NCI-H2196 treated with DMSO at 0.1 percent for 48 hours (cell line): ENCODE data around the gene GRIK3.
"Not testable (repeated sequence)": the region's sequence is repeated elsewhere in the genome, so short reads cannot be mapped to it uniquely, and the experiment has no call there.

Experiments used
- DNase-seq: peaks from one replicate; lab custom pipeline; 2025; ENCODE audit not compliant: unreplicated experiment; lab: John Stamatoyannopoulos, UW

GRIK3 gene

DNA sequence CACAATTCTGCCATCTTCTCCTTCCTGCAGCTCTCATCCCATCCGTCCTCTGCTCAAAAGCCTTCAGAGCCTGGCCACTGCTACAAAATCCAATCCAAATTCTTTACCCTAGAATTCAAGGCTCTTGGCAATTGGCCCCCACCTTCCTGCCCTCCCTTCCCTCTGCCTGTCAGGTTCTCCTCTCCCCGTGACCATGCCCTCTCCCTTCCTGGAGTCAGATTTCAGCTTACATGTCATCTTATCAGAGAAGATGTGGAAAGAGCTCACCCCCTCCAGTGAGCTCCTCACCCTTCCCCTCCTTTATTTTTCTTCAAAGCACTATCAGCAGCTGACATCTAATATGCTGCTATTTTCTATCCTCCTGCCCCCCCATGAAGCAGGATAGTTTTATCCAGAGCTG, 86.9 kb downstream of the GRIK3 start:
- peak; percentile 51 for DNase-seq

- peak; percentile 53 for DNase-seq
Measured at GRCh38 chr1:36944883-36945282, 89.4 kb downstream of the GRIK3 start.

DNA sequence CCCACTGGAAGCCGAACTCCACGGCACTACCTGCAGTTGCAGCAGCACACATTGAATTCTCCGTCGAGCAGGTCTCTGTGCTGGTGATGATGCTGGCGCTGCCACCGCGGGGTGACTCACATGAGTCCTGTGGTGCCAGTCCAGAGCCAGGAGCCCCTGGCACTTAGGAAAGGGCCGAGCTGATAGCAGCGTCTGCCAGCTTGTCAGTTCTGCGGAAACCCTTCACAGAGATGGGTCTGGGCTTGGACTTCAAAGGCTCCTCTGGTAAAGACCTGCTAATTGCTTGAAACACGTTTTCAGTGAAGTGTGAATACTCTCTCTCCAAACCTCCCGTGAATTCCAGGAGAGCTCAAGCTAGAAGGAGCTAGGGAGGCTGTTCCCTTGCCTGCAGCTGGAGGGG, 92.2 kb downstream of the GRIK3 start:
- DNase-seq, result no peak

- no peak for DNase-seq
Measured at GRCh38 chr1:36941316-36941978, 92.9 kb downstream of the GRIK3 start.

DNA sequence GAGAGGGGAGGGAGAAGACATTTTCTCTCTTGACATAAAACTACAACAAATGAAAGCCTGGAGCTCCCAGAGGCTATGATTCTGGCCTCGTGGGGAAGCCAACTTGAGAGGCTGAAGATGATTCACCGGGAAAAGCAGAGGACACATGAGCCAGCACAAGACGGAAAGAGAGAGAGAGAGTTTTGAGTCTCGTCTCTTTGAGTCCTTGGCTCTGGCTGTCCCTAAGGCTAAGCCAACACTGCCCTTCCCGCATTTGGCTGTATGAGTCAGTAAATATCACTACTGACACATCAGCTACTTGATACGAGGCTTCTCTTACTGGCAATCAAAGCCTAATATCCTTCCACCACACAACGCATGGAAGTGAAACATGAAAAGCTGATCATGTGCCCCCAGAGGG, 95.5 kb downstream of the GRIK3 start:
- DNase-seq, result no peak

- no peak for DNase-seq
Measured at GRCh38 chr1:36937371-36937770, 96.9 kb downstream of the GRIK3 start.

GRCh38 chr1:36934061-36934460, 100.3 kb downstream of the GRIK3 start:
- peak; percentile 60 for DNase-seq

- DNase-seq, result no peak
Measured at GRCh38 chr1:36927826-36928225, 106.5 kb downstream of the GRIK3 start.

DNA sequence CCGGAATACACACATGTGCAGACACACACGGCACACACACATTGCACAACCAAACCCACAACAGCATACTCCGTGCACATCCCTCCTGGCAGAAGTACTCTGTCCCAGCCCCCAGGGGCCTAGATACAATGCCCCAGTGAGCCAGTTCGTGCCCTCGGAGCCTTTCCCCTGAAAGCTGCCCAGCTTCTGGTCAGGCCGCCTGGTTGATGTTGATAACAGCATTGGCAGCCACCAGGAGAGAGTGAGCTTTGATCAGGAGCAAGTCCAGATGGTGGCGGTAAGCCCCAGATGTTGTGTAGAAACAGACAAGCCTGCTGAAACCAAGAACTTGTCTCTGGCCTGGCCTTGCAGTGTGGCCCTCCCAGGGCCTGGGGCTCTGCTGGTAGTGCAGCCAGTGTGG, 109.1 kb downstream of the GRIK3 start:
- DNase-seq, result no peak

- DNase-seq, result no peak
Measured at GRCh38 chr1:36924282-36924811, 110.0 kb downstream of the GRIK3 start.

DNA sequence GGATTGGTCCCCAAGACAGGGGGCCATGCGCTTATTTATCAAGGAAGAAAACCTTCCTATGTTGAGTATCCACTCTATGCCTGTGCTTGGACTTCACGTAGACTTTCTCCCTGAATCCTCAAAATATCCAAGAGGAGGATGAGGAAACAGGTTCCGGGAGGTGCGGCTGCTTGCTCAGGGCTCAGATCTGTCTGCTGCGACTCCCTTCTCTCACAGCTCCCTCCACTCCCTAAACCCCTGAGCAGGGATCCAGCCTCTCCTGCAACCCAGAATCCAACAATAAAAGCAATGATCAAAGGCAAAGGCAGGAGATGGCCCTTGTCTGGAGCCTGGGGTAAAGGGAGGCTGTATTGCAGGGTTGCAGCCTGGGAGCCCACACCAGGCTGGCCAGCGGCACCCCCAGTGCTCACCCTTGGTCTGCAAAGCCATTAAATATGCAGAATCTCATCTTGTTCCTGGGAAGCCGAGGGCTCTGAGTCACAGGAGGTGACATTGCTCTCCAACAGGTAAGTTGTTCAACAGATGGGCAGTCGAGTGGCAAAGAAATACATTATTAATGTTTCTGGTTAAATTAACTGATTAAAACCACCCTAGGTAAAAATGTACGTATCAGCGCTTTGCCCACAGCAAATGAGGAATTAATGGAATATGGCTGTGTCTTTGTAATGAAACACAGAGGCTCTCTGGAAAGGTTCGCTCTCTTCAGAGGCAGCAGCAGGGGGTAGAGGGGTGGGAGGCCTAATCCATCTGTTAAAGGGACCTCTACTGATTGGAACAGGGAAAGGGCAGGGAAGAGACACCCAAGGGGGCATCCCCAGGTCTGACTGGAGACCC, 111.5 kb downstream of the GRIK3 start:
- DNase-seq, result no peak

GRCh38 chr1:36922071-36922470, 112.2 kb downstream of the GRIK3 start:
- DNase-seq, result no peak

DNA sequence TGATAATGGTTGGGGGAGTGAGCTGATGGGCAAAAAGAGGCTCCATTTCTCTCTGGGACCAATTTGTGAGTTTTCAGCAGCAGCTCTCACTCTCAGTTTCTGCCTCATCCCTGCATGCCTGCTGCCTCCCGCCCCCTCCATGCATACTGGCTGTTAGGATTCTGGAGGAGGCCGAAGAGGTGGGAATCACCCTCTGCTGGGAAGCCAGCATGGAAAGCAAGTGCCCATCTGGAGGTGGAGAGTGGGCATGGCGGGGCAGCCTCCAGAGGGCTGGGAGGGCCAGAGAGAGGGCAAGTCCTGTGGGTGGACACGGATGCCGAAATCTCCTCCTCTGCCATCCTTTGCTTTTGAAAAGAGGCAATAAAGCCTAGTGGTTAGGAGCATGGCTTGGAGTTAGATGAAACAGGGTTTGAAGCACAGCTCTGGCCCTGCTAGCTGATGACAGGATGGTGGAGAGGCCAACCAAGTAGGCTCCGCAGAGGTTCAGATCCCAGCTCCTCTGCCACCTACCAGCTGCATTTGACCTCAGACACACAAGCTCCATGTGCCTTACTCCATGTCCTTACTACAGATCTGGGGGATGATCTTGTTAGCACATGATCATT, 113.4 kb downstream of the GRIK3 start:
- DNase-seq, result no peak

DNA sequence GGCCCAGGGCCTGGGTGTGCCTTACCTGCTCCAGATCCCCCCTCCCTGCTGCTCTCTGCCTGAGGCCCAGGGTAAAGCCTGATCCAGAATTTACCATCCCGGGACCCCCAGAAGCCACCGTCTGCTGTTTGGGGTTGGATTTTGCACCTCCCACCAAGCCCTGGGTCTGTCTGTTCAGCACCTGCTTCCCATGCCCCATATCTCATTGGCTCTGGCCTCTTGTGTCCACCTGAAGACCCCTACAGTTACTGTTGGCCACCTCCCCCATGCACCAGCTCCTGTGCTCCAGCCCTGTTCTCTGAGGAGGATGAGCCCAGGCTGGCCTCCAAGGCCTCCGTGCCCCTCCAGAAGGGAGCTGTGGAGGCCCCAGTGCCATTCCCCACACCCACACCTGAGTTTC, 113.9 kb downstream of the GRIK3 start:
- DNase-seq, result no peak

DNA sequence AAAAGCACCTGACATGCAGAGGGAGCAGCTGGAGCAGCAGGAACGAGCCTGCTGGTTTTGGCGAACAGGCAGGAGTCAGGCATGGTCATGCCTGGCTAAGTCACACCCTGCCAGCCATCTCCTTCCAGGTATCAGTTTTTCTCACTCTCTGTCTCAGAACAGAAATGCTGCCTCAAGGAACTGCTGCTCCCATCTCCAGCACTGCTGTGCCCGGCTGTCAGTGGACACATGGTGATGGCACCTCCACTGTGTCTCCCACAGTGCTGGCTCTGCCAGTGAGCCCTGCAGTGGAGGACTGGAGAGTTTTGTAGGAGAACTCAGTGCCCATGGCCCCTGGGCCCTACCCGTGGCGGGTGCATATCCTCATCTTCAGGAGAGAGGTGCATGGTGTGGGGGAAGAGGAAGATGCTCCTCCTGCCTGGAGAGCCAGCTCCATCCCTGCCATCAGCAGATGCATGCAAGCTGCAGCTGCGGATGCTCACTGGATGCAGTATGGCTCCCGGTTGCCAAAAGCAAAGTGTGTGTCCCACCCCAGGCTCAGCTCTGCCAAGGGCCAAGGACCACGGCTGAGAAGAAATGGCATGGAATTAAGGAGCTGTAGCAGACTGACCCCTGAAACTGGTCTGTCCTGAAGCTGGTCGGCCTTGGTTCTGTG, 114.7 kb downstream of the GRIK3 start:
- no peak for DNase-seq

DNA sequence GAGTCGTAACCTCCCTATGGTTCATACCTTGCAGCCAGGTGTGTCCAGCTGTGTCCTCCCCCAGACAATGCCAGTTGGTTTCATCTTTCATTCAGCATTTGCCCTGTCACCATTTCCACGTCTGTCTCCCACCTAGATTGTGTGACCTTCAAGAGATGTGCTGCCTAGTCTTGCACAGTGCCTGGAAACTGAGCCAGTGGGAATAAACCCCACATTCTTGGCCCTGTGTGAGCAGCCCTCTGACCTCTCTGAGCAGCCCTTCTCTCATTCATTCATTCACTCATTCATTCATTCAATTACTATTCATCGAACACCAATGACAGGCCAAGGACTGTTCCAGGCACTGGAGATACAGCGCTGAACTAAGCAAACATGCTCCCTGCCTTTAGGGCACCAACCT, 115.7 kb downstream of the GRIK3 start:
- DNase-seq, result no peak

- not testable (repeated sequence) for DNase-seq
Measured at GRCh38 chr1:36916542-36916941, 117.8 kb downstream of the GRIK3 start.

DNA sequence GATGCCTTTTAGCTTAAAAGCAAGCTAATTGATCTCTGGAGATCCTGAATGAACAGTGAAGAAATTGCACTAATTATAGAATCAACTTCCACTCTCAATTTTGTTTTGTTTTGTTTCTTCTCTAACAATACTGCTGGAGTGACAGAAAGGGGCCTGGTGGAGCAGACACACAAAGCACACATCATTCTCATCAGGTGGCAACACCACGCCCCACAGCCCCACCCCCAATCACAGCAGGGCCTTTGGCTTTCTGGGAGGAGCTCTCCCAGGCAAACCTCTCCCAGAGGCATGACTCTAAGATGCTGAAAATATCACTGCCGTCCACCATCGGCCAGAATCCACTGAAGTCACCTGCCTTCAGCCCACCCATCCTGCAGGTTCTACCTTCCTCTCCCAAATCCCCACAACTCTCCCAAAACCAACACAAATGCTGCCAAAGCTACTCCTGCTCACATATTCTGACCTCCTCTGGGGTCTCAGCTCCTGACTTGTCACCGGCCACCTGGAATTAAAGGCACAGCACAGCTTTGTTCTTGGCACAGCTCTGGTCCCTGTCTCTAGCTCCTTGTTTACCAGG, 120.7 kb downstream of the GRIK3 start:
- DNase-seq, result no peak

- DNase-seq, result peak; percentile 24
Measured at GRCh38 chr1:36913016-36913415, 121.3 kb downstream of the GRIK3 start.

DNA sequence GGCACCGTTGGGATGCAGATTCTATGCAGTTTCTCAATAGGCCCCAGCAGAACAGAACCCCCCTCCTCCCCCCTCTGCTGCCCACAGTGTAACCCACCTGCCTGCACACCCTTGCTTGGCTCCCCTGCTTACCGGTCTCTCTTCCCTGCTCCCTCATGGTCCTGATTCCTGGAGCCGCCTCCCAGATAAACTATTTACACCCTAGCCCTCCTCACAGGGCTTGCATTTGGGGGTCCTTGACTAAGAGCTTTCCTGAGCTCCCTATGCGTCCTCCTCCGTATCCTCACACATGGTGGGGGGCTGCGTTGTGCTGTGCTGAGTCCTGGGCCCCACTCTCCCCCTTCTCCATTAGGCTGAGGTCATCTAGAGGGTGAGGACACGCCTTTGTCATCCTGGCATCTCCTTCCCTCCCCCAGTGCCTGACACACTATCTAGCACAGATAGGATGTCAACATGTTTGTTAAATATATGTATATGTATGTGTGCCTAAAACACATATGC, 121.9 kb downstream of the GRIK3 start:
- DNase-seq, result no peak
